HG02884 (cell line): Measurements from ENCODE around the gene KIF21B.
A peak's percentile ranks its signal among the peaks of the same experiment; 100 is the strongest.

Source experiments
- ATAC-seq: cut with Tn5 transposase; IDR thresholded peaks from one replicate; pipeline ENCODE4 v1.9.1; 2021; ENCODE audit warnings: mild to moderate bottlenecking, moderate library complexity; ENCODE audit not compliant: unreplicated experiment

The KIF21B gene

DNA sequence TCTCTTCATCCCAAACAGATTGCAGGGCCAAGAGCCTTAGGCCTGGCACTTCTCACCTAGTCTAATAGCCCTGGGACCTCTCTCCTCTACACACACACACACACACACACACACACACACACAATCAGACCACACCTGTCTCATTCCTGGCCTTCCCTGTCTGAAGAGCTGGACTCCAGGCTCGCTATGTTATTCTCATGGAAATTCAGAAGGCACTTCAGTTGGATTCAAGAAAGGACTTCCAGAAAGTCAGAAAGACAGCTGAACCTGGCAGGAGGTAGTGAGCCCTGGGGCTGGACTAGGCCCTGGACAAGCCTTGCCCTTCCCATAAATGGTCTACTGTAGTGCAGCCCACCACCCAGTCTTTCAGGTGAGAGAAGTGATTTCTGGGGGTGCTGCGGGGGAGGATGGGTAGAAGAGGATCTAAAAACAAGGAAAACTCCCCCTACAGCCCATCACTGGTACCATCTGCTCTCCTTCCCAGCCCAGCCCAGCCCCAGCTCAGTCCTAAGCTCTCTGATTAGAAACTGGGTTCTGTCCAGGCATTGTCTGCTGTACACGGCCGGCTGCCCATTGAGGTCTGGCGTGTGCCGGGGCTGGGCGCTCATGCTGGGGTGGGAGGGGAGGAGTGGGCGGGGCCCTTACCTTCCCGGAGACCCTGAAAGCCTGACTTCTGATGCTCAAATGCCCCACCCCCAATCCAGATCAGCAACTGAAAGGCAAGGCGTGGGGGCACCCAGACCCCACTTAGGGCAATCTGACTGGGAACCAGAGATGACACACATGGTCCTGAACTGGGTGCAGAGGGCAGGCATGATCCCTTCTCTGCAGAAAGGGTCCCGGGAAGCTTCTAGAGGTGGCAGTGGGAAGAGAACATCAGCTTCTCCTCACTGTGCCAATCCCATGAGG is 2.5 kb downstream of the KIF21B start:
- ATAC-seq: no peak

DNA sequence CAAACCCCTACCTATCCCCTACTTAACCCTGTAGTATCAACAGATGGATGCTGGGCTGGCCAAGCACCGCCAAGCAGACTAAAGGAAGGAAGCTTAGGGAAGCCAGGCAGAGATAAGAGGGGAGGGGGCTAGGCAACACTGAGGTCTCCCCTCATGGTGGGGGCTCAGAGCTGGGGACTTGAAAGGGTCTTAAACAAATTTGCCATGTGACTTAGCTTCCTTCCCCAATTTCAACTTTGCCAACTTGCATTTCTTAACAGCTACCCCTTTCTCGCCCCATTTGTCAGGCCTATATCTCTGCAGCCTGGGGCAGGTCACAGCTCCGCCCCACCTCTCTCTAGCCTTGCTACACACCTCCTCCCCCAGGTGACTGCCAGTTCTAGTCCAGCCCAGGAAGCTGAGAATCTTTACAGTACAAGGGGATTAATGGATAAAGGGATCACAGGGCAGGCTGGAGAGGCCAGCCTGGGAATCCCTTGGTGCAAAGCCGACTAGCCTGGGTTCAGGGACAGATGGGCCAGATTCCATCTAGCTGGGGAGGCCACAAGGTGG is 3.4 kb downstream of the KIF21B start:
- no peak for ATAC-seq

DNA sequence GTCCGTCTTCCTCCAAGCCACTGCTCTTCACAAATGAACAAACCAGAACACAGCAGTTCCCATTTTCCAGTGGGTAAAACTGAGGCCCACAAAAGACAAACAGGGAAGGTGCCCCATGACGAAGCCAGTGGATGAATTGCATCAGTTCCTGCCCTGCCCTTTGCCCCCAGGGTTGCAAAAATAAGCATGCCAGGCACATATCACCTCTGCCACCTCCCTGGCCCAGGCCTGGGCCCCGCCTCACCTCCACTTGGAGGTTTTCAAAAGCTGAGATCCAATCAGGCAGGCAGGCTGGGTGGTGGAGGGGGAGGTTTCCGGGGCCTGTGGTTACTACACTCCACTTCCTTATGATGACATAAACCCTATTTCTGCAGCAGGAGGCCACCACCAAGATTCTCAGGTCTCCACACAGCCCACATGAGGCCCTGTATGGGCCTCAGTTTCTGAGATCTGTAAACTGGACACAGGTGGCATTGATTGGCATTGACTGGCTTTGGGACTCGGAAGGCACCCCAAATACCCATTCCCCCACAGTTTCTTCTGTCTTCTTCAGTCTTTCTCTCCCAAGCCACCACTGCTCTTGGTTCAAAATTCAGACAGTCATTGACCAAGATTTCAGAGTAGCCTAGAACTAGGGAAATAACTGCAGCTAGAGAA is 4.1 kb downstream of the KIF21B start:
- ATAC-seq: peak; percentile 65

DNA sequence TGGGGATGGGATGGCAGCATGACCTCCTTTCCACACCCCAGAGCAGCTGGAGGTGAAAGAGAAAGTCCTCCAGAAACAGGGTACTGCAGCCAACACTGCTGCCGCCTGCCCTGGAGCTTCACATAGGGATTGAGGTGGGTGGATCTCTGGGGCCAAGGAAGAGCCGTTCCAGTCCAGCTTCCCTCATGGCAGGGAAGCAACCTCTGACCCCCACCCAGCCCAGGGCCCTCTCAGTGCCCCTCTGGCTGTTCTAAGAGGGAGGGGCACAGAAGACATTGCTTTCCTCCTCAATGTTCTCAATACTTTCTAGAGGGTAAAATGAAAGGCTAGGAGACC is 5.7 kb downstream of the KIF21B start:
- ATAC-seq: no peak

DNA sequence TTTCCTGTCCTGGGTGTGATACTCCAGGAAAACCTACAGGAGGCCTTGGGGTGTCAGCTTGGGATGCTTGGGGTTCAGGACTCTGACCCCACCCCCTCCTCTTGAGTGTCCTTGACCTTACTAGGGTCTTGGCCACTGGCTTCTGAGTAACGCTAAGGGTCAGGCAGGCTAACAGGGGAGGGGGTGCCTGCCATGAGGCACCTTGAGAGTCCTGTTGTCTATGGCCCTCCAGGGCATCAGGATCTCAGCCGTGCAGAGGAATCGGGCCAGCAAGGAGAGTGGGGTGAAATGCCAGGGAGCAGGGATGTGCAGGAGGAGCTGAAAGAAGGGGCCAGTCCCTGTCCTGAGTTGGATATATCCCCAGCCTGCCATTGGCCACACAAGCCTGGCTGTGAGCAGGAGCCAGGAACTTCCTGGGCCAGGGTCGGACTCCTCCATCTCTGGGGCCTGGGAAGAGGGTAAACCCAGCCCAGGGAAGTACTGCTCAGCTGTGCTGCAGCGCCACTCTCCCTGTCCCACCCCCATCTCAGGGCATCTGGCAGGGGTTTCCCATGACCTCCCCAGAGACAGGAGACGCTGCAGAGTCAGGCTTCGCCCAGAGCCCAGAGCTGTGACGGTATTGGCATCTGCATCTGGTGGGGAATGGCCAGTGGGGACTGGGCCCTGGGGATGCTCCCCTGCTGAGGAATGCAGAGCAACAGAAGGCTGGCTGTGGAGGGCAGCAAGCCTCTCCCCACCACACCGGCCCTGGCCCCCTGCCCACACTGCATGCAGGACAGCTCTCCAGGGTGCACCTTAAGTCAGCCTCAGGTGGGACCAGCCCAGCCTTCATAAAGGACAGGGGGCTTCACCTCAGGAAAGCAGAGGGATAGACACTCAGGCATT is 6.3 kb downstream of the KIF21B start:
- ATAC-seq: no peak

DNA sequence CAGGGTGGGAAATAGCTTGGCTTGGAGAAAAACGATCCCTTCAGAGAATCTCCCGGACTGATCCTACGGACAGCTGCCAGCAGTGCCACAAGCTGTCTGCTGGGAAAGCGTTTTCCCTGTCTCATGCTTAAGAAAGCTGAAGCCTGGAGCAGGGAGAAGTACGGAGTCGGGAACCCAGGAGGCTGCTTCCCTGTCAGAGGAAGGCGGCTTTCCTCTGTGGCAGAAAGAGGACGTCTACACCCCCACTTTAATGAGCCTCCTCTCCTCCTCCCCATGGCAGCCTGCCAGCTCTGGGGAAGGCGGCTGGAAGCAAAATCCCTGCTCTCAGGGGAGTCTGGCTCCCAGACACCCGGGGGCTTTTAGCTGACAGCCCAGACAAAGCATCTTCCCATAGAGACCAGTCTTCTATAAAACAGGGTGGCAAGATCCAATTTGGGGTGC is 7.3 kb downstream of the KIF21B start:
- ATAC-seq: no peak

DNA sequence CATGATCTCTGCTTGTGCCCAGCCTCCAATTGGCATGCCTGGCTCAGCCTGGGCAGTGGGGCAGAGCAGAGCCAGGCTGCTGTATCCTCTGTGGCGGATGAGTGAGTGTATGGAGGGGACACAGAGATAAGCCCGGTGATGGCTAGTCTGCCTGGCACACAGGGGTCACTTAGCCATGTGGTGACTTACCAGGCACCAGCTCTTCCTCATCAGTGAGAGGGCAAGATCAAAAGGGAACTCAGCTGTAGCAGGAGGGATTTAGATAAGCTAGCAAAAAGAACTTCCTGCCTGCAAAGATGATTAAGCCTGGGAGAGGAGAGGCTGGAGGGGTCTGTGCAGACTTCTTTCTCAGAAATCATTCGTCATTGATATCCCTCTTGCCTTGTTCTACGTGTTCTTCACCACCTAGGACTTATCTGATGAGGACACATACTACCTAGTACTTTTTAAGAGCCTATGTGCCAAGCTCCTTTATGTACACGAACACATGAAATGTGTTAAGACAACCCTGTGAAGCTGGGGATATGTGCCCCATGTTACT is 7.9 kb downstream of the KIF21B start:
- ATAC-seq: no peak

DNA sequence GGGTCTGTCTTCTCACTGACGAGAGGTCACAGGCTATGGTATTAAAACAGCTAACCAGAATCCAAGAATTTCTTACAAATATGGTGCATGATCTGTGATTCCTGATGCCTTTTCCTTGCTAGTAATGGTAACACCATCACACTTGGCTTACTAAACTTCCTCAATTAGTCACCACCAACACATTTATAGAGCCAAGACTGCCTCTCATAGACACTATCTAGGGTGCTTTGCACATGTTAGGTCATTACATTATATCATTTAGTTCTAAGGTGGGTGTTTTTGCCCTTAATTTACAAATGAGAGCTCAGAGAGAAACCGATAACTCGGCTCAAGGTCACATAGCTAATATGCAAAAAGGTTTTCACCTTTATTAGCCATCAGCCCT is 8.7 kb downstream of the KIF21B start:
- ATAC-seq: no peak

DNA sequence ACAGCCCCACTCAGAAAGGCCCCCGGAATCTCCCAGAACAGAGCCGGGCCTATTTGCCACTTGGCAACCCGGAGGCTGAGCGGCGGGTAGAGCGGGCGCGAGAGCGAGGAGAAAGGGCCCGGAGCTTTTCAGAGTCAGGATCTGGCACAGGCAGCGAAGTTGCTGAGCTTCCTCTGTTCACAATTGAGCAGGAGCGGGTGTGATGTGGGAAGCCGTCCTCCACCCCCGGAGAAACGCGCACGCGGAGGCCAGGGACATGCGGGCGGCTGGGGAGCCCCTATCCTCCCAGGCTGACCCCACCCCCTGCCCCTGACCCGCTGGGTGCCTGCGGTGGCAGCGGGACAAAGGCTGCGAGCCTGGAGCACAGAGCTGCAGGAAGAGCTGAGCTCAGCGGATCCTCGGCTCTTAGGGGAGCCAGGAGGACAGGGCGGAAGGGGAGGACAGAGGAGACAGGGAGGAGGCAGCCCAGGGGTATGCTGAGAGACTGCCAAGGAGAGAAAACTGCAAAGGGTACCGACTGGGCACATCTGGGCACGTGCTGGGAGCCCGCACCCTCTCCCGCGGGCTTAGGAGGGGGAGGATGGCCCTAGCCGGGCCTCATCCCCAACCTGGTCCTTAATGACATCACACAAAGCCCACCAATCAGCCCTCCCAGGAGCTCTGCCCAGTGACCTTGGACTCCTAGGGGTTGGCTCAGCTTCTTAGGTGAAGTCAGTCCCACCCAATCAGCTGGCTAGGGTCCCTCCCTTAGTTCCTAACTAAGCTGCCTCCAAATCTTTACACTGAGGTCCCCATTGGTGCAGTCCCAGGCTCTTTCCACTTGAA is 9.3 kb downstream of the KIF21B start:
- ATAC-seq: no peak

DNA sequence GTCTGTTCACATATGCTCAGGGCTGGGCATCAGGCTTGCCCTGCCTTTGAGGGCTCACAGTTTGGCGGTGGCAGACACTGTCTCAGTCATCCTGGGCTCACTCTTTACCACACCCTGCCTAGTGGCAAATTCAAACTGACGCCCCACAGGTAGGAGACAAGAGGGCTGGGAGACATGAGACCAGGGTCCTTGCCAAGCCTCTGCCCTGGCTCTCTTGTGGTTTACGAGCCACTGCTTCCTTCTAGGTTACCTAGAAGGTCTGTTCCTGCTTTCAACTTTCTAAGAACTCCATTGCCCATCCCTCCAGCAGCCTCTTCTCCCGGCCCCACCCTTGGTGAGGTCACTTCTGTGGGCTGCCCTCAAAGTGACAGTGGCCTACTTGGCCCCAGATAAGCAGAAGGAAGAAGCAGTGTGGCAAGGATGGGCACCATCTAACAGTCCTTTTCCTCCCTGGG is 10.5 kb downstream of the KIF21B start:
- ATAC-seq: no peak

DNA sequence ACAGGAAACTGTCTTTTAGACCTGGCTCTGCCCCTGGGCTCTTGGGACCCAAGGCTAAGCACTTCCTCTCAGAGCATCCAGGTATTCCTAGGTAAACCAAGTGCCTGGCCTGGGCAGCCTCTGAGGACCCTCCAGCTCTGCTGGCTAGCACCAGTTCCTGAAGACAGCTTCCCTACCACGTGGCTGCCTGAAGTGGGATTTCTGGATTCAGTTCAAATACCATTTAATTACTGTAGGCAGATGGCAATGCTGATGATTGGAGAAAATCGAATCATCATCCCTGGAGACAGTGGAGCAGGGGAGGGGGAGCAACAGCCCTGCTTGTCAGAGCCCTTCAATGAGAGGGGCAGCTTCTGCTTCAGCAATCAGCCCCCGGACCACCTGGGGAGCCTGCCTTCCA is 11.9 kb downstream of the KIF21B start:
- ATAC-seq: no peak

DNA sequence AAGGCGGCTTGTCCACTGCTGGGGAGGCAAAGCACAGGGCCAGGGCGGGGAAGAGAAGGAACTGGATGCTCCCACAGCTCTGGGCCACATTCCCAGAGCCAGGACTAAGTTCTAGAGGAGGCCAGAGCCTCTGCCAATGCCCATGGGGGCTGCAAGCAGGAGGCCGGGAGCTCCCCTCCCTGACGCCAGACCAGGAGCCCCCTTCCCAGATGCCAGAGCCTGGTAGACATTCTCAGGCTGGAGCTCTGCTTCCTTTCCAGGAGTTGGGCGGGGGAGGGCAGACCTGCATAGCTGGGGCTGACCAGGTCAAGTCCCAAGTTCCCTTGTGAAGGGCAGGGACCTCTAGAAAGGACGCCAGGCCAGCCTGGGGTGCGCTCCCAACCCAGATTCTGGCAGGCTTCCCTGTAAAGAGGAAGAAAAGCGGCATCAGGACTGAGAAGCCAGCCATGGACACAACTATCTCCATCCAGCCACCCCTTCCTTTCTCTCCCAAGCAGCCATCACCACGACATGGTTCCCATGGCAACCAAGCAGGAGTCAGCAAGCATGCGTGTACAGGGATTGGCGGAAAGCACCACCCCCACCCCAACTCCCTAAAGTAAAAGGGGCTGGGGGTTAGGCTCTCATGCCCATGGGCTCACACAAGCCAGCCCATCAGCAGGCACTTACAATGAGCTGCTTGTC is 13.4 kb downstream of the KIF21B start:
- ATAC-seq: no peak

DNA sequence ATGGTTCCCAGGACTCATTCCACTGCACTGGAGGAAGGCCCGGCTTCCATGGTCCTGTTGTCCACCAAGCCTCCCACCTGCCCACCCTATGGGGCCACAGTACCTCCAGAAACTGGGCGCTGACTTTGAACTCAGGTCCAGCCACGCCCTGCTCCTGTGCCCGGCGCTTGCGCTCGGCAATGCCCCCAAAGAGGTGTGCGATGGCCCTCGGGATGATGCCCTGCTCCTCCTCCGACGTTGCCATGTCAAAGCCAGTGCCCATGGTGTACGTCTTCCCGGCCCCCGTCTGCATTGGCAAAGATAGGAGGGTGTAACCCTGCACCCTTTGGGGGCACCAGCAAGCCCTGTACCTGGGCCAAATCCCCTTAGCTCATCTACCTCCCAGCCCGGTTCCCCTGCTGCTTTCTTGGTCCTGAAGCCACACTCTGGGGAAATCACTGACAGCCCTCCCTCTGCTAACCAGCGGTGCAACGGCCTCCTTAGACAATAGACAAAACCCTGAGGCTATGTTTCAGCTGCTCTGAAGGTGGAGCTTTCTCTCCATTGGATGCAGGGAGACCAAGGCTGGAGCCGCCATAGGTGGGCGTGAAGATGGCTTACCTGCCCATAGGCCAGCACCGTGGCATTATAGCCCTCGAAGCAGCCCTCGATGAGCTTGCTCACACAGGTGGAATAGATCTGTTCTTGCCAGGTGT is 14.7 kb downstream of the KIF21B start:
- ATAC-seq: no peak

DNA sequence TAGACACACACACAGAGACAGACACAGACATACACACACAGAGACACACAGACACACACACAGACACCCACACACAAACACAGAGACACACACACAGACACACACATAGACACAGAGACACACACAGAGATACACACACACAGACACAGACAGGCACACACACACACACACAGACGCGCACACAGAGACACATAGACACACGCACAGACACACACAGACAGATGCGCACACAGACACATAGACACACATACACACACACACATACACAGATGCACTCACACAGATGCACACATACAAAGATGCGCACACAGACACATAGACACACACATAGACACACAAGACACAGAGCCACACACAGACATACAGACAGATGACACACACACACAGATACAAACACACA is 16.0 kb downstream of the KIF21B start:
- no peak for ATAC-seq

DNA sequence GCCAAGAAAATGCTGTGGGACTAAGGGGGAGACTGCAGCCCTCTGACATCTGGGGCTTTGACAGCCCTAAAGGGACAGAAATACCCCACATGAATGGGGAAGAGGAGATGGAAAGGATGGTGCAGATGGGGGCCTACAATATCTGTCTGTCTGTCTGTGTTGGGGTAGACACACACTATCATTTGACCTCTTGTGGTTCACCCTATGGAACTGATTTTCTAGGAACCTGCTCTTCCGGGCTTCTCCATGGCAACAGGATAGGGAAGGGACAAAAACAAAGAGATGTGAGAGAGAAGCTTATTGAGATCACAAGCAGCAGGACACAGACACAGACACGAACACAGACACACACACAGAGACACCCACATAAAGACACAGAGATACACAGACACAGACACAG is 17.1 kb downstream of the KIF21B start:
- ATAC-seq: no peak

DNA sequence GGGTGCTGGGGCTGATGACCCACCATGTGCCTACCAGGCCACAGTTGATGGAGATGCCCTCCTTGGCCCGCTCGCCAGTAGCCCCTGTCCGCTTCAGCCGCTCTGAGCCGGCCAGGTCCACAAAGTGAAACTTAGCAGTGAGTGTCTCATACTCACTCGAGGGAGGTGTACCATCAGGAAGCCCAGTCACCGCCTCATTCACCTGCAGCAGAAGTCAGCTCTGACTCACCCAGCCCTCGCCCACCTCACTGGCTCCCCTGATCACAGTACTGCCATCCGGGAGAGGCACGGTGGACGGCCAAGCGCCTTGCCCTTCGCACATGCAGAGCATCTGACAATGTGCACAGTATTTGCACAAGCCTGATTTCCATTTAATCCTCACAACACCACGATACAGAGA is 18.8 kb downstream of the KIF21B start:
- no peak for ATAC-seq

DNA sequence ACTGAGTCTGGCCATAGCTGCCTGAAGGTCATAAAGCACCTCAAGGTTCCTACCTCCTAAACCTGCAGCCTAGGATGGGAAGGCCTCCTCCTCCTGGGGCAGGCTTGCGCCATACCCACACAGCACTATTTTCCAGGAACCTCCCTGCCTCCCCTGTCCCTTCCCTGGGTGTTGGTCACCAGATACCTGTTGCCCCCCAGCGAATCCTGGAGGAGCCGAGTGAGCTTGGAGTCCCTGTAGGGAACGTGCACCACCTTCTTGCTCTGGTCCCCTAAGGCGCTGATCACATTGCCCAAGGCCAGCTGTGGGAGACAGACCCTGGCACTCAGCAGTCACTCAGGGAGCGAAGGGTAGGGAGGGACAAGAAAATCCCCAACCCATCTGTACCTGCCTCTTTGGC is 19.4 kb downstream of the KIF21B start:
- no peak for ATAC-seq

DNA sequence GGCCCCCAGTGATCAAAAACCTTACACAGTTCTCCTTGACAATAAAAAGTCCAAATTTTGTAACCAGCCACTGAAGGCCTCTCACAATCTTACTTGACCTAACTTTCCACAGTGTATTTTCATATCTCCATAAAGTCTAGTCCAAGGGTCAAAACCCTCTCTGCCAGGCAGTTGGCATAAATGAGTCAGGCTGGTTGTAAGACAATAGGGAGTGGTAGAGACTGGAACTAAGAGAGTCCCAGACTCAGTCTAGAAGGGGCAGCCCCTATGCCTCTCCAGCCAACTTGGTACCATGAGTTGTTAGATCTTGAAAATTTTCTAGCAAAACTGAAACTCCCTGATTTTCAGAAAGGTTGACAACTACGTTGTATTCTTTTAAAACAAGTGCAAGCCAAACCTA is 21.0 kb downstream of the KIF21B start:
- no peak for ATAC-seq

DNA sequence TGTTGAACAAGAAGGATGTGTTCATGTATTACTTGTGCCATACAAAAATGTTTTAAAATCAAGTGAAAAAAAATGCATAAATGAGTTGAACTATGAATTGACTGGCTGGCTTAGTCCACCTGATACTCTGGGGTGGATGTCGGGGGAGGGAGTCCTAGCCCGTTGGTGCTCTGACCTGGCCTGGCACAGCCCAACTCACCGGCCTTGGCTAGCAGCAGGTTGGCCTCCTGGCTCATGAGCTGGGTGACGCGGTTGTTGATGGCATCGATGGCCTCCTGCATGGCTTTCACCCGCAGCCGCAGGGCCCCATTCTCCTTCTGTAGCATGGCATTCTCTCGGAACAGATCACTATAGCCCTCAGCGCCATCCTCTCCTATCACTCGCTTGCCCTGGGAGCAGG is 21.6 kb downstream of the KIF21B start:
- ATAC-seq: no peak
